K562 (cell line): Measurements from ENCODE around the gene INO80E. TPM values are rescaled to one million over a fixed set of nuclear protein-coding genes. Genes with fewer than 3 reads are reported as not detected.

Experiments used
- CBFB ChIP-seq: sonication (generic); formaldehyde crosslinking; IDR thresholded peaks from 2 replicates; pipeline ENCODE4 v1.4.0; 2020; ENCODE audit warnings: mild to moderate bottlenecking, missing genetic modification reagents
- CHD4 ChIP-seq: fragments of 200-600 bp; sonication (generic); IDR thresholded peaks from 3 replicates; pipeline ENCODE4 v1.6.1; 2012; ENCODE audit warnings: low read depth, mild to moderate bottlenecking, mixed read lengths, low read length, inconsistent platforms; ENCODE audit not compliant: insufficient read depth, insufficient replicate concordance, poor library complexity, severe bottlenecking
- COPS2 ChIP-seq: fragments of 450-650 bp; conservative IDR thresholded peaks from 2 replicates; pipeline ENCODE4 v1.6.1; 2016; ENCODE audit warnings: mild to moderate bottlenecking, moderate library complexity
- DNMT1 ChIP-seq: fragments of 450-650 bp; IDR thresholded peaks from 2 replicates; pipeline ENCODE4 v1.6.1; 2016; ENCODE audit warnings: antibody characterized with exemption, mild to moderate bottlenecking
- HMG20A ChIP-seq: fragments of 450-650 bp; formaldehyde crosslinking; conservative IDR thresholded peaks from 2 replicates; pipeline ENCODE4 v1.4.0; 2020; ENCODE audit warnings: mild to moderate bottlenecking, mixed read lengths
- HOXB6 ChIP-seq: fragments of 250-450 bp; sonication (Bioruptor Pico); IDR thresholded peaks from 2 replicates; pipeline ENCODE4 v1.5.1; 2022; ENCODE audit warnings: mild to moderate bottlenecking, borderline replicate concordance
- RB1 ChIP-seq: fragments of 450-650 bp; IDR thresholded peaks from 2 replicates; pipeline ENCODE4 v1.6.1; 2017; ENCODE audit warnings: low read depth, mild to moderate bottlenecking
- TRIM28 ChIP-seq: fragments of 450-650 bp; IDR thresholded peaks from 2 replicates; pipeline ENCODE4 v1.6.1; 2017
- U2AF2 ChIP-seq: fragments of 200-400 bp; formaldehyde crosslinking; optimal IDR thresholded peaks from 2 replicates; pipeline ENCODE3; 2017; ENCODE audit warnings: low read depth, mild to moderate bottlenecking, low read length
- ZNF140 ChIP-seq: fragments of 250-450 bp; sonication (Bioruptor Pico); IDR thresholded peaks from 2 replicates; pipeline ENCODE4 v1.8.0; 2021; ENCODE audit warnings: moderate library complexity, mild to moderate bottlenecking, inconsistent platforms
- ZNF431 ChIP-seq: sonication (generic); formaldehyde crosslinking; IDR thresholded peaks from 2 replicates; pipeline ENCODE4 v1.8.0; 2022; ENCODE audit warnings: mild to moderate bottlenecking, missing genetic modification reagents
- polyA plus RNA-seq, 8 experiments: library from polyadenylated mRNA; depleted of rRNA in 4 of 8; stranded (reverse) in 5 of 8; unstranded in 3 of 8; fragments of >200 nt; fragmentation: Nextera tagmentation in 2 of 8; fragmentation: Illumina TruSeq in 1 of 8; extraction: Ambion mirVana in 2 of 8; extraction: Trizol in 1 of 8; gene quantifications; 2 replicates each; pipeline versions ENCODE4 v1.2.1 to v1.2.3, GENCODE V29; 2011 to 2014; ENCODE audit warnings: inconsistent platforms in 1 of 8, missing spikeins in 1 of 8
- total RNA-seq, 7 experiments: library from RNA; depleted of rRNA in 6 of 7; stranded (reverse); fragments of >200 nt in 6 of 7; fragmentation: Illumina TruSeq in 2 of 7; extraction: Trizol in 2 of 7; gene quantifications; 2 replicates each; pipeline versions ENCODE4 v1.2.1 to v1.2.3, GENCODE V29; 2011 to 2021; ENCODE audit warnings: low replicate concordance in 1 of 7
- TF ChIP-seq, protein P1 (sequence below): fragments of 250-450 bp; sonication (Bioruptor Pico); IDR thresholded peaks from 2 replicates; pipeline ENCODE4 v1.5.0; 2021; ENCODE audit warnings: mild to moderate bottlenecking, moderate library complexity
- TF ChIP-seq, protein P2 (sequence below): fragments of 450-650 bp; IDR thresholded peaks from 2 replicates; pipeline ENCODE4 v1.6.1; 2016
- TF ChIP-seq, protein P3 (sequence below): fragments of 200-800 bp; sonication (Bioruptor generic); IDR thresholded peaks from 2 replicates; pipeline ENCODE4 v1.6.1; 2017; ENCODE audit warnings: missing genetic modification characterization, missing compliant biosample characterization
- TF ChIP-seq, protein P4 (sequence below): sonication (generic); formaldehyde crosslinking; IDR thresholded peaks from 2 replicates; pipeline ENCODE4 v1.8.0; 2022; ENCODE audit warnings: mild to moderate bottlenecking, missing genetic modification reagents, borderline replicate concordance
- TF ChIP-seq, protein P5 (sequence below): sonication (generic); formaldehyde crosslinking; IDR thresholded peaks from 2 replicates; pipeline ENCODE4 v1.8.0; 2022; ENCODE audit warnings: missing genetic modification reagents, mild to moderate bottlenecking, moderate library complexity, borderline replicate concordance
- TF ChIP-seq, protein P6 (sequence below): fragments of 250-450 bp; sonication (Bioruptor Pico); IDR thresholded peaks from 2 replicates; pipeline ENCODE4 v1.8.0; 2021; ENCODE audit warnings: moderate library complexity, mild to moderate bottlenecking, inconsistent platforms

INO80E gene
- total and polyA plus RNA-seq, 9 of the 15 experiments (the other 6 are each of a cell fraction or from before 2014, with no cell fraction given): 0.31 to 102 (median 49.3) TPM

DNA sequence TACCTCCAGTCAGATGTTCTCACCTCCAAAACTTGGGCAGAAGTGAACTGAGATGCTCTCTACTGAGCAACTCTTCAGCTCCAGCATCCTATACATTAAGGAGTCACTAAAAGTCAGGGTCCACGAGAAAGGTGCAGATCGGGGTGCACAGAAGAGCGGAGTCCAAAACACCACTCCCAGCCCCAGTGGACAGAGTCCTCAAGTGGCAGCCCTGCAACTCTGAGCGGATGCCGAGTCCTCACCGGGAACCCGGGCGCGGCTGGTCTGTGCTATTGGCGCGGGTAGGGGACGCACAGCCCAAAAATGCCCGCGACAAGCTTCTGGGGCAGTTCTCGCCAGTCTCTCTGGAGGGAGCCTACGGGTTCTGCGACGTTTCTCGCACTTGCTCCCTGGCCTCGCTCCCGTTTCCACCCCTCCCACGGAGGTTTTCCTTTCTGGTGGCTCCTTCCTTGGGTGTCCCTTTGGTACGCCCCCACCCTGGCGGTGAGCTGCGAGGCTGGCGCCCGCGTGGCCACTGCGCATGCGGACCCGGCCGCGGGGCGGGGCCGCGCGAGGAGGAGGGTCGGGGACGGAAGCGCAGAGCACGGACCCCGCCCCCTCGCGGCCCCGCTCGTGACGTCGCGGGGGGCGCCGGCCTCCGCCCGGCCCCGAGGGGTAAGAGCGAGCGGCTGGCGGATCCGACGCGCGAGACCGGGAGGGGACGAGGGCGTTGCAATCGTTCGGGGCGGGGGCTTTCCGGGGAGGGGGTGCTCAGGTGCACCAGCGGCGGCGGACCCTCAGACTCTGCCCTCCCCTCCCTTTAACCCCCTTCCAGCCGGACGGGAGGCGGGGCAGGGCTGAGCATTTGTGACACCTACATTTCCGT lies 34.3 kb upstream of the INO80E start, which contains the start of gene TMEM219 (continued):
- TF ChIP-seq, protein P1, sequence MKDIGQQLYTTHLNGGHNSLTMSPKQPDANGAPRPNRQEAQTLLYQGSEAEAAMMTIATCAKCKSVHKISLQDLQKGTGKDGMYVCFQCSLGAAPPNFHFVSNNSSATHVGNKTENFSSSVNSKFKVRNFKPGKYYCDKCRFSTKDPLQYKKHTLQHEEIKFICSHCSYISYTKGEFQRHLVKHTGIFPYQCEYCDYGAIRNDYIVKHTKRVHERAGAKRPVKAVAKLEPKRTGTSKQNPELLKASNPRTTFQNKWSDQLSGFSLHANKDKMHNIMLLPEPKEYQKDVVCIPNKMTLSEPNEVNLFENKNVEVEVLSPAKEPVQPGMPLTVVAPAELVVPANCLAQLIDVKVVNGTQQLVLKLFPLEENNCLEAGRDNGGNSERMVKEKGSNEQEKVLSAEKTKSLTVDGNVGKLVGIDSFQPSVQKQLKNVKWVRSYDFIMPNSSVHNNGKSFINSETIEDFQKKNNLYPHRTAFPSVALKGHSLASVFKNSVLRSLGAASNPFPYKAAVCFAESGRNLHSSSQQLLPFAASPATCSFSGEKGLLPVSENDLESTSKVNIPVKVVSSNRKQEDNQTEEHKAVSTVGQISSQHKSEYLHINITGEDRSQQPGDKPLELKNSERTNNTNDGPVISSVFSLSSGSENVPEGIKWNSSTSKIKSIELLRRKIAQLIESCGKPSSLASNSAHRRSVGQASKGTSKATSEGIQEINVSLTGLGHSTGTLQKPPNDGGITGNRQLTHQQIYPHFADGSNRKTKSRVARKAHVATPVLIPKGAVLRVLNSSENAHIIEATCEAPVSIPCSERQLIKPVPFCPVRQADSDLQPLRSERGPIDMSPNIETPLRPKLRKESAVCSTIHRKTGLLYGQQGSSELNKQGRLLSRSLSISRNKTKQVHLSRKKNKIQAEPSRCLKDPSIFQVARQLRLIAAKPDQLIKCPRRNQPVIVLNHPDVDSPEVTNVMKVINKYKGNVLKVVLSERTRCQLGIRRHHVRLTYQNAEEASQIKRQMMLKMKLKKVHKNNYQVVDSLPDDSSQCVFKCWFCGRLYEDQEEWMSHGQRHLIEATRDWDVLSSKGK (CRISPR knock-in tag): no peak
- TF ChIP-seq, protein P2, sequence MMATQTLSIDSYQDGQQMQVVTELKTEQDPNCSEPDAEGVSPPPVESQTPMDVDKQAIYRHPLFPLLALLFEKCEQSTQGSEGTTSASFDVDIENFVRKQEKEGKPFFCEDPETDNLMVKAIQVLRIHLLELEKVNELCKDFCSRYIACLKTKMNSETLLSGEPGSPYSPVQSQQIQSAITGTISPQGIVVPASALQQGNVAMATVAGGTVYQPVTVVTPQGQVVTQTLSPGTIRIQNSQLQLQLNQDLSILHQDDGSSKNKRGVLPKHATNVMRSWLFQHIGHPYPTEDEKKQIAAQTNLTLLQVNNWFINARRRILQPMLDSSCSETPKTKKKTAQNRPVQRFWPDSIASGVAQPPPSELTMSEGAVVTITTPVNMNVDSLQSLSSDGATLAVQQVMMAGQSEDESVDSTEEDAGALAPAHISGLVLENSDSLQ: no peak
- TF ChIP-seq ZNF140 (CRISPR knock-in tag) (no peak), CHD4 (peak; percentile 65), CBFB (CRISPR knock-in tag) (0 out of 2 replicates have a peak, but pooled peaks have one; percentile 38), HMG20A (CRISPR knock-in tag) (no peak), COPS2 (no peak), RB1 (peak; percentile 85; the same call in 1 of the 2 replicates), U2AF2 (no peak), TRIM28 (peak; percentile 79; the same call in 1 of the 2 replicates), HOXB6 (CRISPR knock-in tag) (no peak), DNMT1 (no peak), ZNF431 (CRISPR knock-in tag) (0 out of 2 replicates have a peak, but pooled peaks have one; percentile 52)
- TF ChIP-seq, protein P3, sequence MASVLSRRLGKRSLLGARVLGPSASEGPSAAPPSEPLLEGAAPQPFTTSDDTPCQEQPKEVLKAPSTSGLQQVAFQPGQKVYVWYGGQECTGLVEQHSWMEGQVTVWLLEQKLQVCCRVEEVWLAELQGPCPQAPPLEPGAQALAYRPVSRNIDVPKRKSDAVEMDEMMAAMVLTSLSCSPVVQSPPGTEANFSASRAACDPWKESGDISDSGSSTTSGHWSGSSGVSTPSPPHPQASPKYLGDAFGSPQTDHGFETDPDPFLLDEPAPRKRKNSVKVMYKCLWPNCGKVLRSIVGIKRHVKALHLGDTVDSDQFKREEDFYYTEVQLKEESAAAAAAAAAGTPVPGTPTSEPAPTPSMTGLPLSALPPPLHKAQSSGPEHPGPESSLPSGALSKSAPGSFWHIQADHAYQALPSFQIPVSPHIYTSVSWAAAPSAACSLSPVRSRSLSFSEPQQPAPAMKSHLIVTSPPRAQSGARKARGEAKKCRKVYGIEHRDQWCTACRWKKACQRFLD: no peak
- TF ChIP-seq, protein P4, sequence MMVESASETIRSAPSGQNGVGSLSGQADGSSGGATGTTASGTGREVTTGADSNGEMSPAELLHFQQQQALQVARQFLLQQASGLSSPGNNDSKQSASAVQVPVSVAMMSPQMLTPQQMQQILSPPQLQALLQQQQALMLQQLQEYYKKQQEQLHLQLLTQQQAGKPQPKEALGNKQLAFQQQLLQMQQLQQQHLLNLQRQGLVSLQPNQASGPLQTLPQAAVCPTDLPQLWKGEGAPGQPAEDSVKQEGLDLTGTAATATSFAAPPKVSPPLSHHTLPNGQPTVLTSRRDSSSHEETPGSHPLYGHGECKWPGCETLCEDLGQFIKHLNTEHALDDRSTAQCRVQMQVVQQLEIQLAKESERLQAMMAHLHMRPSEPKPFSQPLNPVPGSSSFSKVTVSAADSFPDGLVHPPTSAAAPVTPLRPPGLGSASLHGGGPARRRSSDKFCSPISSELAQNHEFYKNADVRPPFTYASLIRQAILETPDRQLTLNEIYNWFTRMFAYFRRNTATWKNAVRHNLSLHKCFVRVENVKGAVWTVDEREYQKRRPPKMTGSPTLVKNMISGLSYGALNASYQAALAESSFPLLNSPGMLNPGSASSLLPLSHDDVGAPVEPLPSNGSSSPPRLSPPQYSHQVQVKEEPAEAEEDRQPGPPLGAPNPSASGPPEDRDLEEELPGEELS (CRISPR knock-in tag): no peak
- TF ChIP-seq, protein P5, sequence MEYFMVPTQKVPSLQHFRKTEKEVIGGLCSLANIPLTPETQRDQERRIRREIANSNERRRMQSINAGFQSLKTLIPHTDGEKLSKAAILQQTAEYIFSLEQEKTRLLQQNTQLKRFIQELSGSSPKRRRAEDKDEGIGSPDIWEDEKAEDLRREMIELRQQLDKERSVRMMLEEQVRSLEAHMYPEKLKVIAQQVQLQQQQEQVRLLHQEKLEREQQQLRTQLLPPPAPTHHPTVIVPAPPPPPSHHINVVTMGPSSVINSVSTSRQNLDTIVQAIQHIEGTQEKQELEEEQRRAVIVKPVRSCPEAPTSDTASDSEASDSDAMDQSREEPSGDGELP (CRISPR knock-in tag): peak; percentile 44; the same call in 1 of the 2 replicates
- TF ChIP-seq, protein P6, sequence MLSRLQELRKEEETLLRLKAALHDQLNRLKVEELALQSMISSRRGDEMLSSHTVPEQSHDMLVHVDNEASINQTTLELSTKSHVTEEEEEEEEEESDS (CRISPR knock-in tag): no peak
